ENCODE results near the gene CTDSPL.

DNA sequence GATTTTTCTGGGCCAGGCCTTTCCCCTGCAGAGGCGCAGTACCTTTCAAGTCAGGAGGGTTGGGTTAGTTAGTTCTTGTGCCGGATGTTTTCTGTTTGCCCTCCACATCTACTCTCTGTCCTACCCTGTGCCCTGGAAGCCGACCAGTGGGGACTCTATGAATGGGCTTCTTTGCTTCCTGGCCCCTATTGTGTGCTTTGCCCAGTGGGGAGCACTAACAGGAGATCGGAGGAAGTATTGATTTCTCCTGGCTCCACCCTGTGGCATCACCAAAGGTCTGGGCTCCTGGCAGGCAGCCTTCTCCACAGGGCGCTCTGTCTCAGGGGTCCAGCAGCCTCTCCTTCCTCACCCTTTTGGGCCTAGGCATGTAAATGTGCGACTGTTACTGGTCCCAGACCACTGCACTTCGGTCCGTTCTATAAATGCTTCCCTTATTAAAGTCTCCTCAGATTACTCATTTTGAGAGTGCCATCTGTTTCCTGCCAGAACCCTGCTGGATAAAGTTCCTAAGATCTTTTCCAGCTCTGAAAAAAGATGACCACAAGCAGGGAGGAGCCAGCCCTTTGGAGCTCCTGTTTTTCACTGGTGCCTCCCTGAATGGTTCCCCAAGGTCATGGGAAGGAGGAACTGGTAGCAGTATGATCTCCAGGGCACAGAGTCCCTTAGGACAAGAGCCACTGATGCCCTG lies 44.5 kb downstream of the CTDSPL start:
- TF ChIP-seq POLR2A (IDR thresholded peaks at IDR 0.05) (no peak), POLR2AphosphoS5 (IDR thresholded peaks at IDR 0.05) (no peak), EP300 (IDR thresholded peaks at IDR 0.05) (no peak)
- TF ChIP-seq, protein P1, sequence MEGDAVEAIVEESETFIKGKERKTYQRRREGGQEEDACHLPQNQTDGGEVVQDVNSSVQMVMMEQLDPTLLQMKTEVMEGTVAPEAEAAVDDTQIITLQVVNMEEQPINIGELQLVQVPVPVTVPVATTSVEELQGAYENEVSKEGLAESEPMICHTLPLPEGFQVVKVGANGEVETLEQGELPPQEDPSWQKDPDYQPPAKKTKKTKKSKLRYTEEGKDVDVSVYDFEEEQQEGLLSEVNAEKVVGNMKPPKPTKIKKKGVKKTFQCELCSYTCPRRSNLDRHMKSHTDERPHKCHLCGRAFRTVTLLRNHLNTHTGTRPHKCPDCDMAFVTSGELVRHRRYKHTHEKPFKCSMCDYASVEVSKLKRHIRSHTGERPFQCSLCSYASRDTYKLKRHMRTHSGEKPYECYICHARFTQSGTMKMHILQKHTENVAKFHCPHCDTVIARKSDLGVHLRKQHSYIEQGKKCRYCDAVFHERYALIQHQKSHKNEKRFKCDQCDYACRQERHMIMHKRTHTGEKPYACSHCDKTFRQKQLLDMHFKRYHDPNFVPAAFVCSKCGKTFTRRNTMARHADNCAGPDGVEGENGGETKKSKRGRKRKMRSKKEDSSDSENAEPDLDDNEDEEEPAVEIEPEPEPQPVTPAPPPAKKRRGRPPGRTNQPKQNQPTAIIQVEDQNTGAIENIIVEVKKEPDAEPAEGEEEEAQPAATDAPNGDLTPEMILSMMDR (IDR thresholded peaks at IDR 0.05) = no peak
